ENCODE measurements around the gene ARID5B.

ARID5B gene

DNA sequence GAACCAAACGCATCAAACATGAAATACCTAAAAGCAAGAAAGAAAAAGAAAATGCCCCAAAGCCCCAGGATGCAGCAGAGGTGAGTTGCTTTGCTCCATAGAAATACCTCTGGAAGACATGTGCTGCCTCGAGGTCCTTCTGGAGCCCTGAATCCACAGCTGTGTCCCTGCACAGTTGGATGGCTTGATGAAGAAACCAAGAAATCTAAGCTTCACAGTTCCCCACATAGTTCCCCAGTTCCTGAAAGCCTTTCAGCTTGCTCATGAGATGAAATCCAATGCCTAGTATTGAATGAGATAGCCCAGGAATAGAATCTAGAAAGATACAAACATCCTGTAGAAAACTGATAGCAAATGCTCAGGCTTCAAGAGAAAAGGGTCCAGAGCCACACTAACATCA is 184.3 kb downstream of the ARID5B start:
- no peak for DNase-seq (ENCODE audit: low spot score)
- no peak overlapping the region for H3K4me3 ChIP-seq
- TF ChIP-seq, protein P1, sequence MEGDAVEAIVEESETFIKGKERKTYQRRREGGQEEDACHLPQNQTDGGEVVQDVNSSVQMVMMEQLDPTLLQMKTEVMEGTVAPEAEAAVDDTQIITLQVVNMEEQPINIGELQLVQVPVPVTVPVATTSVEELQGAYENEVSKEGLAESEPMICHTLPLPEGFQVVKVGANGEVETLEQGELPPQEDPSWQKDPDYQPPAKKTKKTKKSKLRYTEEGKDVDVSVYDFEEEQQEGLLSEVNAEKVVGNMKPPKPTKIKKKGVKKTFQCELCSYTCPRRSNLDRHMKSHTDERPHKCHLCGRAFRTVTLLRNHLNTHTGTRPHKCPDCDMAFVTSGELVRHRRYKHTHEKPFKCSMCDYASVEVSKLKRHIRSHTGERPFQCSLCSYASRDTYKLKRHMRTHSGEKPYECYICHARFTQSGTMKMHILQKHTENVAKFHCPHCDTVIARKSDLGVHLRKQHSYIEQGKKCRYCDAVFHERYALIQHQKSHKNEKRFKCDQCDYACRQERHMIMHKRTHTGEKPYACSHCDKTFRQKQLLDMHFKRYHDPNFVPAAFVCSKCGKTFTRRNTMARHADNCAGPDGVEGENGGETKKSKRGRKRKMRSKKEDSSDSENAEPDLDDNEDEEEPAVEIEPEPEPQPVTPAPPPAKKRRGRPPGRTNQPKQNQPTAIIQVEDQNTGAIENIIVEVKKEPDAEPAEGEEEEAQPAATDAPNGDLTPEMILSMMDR (IDR thresholded peaks at IDR 0.05), result no peak
- no peak overlapping the region for H3K27ac ChIP-seq

DNA sequence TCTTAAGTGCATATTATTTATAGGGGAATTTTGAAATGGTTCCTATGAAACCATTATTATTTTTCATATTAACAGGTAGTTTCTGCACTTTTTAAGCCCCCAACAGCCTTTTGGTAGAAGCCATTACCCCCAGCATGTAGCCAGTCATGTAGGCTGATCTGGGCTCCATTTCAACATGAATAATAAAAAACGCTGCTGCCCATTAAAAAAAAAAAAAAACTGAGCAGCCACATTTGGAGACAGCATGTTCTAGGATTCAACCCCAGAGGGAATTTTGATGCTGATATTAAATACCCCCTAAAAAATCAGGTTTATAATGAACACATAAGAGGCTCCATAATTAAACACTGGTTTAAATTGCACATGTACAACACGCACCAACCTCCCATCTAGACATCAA is 185.8 kb downstream of the ARID5B start:
- TF ChIP-seq, protein P1 (IDR thresholded peaks at IDR 0.05), result no peak
- DNase-seq (ENCODE audit: low spot score), result no peak
- H3K27ac ChIP-seq, result no peak overlapping the region
- H3K4me3 ChIP-seq, result no peak overlapping the region

DNA sequence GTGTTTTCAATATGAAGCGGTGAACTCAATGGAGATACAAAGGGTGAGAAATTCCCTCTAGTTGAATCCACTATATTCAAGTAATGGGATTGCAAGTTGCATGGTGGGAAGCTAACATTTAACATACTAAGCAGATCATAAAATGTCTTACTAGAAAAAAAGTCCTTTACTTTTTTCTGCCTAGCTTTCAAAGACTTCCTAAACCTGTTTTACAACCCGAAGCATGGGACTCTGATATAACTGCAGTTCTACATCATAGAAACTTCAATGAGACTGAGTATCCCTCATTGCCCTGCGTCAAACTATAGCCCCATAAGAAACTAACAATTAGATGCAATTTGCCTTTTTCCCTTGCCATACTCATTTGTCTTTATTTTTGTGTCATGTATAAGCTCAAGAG is 187.3 kb downstream of the ARID5B start:
- no peak overlapping the region for H3K4me3 ChIP-seq
- TF ChIP-seq, protein P1 (IDR thresholded peaks at IDR 0.05), result no peak
- H3K27ac ChIP-seq, result no peak overlapping the region
- DNase-seq (ENCODE audit: low spot score), result no peak

DNA sequence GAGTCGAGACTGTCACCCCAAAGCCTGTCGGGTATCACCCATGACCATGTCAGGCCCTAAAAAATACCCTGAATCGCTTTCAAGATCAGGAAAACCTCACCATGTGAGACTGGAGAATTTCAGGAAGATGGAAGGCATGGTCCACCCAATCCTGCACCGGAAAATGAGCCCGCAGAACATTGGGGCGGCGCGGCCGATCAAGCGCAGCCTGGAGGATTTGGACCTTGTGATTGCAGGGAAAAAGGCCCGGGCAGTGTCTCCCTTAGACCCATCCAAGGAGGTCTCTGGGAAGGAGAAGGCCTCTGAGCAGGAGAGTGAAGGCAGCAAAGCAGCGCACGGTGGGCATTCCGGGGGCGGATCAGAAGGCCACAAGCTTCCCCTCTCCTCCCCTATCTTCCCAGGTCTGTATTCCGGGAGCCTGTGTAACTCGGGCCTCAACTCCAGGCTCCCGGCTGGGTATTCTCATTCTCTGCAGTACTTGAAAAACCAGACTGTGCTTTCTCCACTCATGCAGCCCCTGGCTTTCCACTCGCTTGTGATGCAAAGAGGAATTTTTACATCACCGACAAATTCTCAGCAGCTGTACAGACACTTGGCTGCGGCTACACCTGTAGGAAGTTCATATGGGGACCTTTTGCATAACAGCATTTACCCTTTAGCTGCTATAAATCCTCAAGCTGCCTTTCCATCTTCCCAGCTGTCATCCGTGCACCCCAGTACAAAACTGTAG is 191.0 kb downstream of the ARID5B start:
- TF ChIP-seq, protein P1 (IDR thresholded peaks at IDR 0.05), result no peak
- no peak for DNase-seq (ENCODE audit: low spot score)
- Histone ChIP-seq H3K27ac (peak overlapping the region in 1 of 2 donors; percentile 59), H3K4me3 (no peak overlapping the region)

DNA sequence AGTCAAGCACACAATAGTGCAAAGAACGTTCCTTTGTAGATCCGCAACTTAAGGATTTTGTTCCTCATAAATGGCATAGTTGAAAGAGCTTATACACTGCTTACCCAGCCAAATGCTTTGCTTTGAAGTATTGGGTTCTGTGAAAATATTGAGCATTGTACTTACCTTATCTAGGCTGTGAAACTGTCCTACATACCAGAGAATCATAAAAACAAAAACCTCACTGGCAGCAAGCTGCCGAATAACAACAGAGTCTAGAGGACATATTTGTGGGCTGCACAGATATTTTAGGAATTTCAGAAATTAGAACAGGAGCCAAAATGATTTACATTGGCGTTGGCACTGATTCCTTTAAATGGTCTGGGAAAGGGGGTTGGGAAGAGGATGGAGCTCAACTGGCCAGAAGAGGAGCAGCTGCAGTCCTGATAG is 192.4 kb downstream of the ARID5B start:
- peak overlapping the region; percentile 22 for H3K4me3 ChIP-seq
- H3K27ac ChIP-seq, result peak overlapping the region in 1 of 2 donors; percentile 64
- DNase-seq (ENCODE audit: low spot score), result no peak
- TF ChIP-seq, protein P1 (IDR thresholded peaks at IDR 0.05), result no peak

DNA sequence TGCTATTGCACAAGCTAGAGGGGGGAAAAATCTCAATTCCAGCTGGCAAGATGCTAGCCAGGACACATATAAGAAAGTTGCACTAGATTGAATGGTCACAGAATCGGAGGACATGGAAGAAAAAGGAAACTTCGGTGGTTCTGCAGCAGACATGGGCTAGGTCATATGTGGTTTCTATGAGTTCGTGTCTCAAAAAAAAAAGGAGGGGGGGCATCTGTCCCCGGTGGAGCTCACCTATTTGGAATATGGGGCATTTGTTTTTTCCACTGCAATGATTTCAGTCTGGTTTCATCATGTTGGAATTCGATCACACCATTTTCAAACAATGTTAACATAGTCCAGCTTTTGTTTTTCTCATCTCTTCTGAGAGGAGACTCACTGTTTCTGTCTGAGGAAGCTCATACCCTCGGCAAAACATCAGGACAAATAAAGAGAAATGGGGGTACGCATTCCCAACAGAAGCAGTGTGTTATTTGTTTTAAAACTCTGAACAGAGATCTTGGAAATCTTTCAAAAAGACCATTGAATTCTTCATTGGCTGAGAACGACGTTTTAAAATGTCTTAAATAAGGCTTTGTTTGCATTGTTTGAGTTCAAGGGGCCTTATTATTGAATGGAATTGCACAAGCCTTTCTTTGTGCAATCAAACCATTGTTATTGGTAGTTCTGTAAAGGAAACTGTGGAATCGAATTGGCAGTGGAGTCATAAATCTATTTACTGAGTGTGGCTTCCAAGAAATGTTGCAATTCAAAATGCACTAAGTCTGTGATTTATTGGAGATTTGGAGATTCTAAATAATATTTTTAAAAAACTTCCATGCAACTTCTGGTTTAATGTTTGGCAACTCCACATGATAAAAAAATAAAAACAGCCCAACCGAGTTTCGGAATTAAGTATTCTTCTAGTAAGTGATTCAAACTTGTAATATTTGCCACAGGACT is 194.0 kb downstream of the ARID5B start:
- DNase-seq (ENCODE audit: low spot score), result no peak
- H3K4me3 ChIP-seq, result no peak overlapping the region
- TF ChIP-seq, protein P1 (IDR thresholded peaks at IDR 0.05), result no peak
- H3K27ac ChIP-seq, result peak overlapping the region in 1 of 2 donors; percentile 27
